GM18517 (cell line): ENCODE measurements around the gene TTLL10.

Experiments
- ATAC-seq: cut with Tn5 transposase; IDR thresholded peaks from one replicate; pipeline ENCODE4 v1.9.1; 2021; ENCODE audit warnings: mild to moderate bottlenecking, moderate library complexity; ENCODE audit not compliant: unreplicated experiment

Gene TTLL10

GRCh38 chr1:1173793-1174415, at the start of gene TTLL10:
TTLL10 (plus strand) TSS chr1:1173880; CDS start chr1:1179216, 5,336 bp downstream.
- ATAC-seq: no peak

- no peak for ATAC-seq
Observed at GRCh38 chr1:1124508-1124785, 49.2 kb upstream of the TTLL10 start.

- no peak for ATAC-seq
Observed at GRCh38 chr1:1124786-1125642, 48.7 kb upstream of the TTLL10 start.

- ATAC-seq: no peak
Observed at GRCh38 chr1:1125945-1126344, 47.7 kb upstream of the TTLL10 start.

GRCh38 chr1:1127551-1128451, 45.9 kb upstream of the TTLL10 start:
- ATAC-seq: no peak

- no peak for ATAC-seq
Observed at GRCh38 chr1:1128454-1129139, 45.1 kb upstream of the TTLL10 start.

GRCh38 chr1:1129381-1129821, 44.3 kb upstream of the TTLL10 start:
- no peak for ATAC-seq

- ATAC-seq: no peak
Observed at GRCh38 chr1:1130206-1131120, 43.2 kb upstream of the TTLL10 start.

- ATAC-seq: no peak
Observed at GRCh38 chr1:1132042-1132950, 41.4 kb upstream of the TTLL10 start.

- no peak for ATAC-seq
Observed at GRCh38 chr1:1132956-1133750, 40.5 kb upstream of the TTLL10 start.

GRCh38 chr1:1134300-1134970, 39.2 kb upstream of the TTLL10 start:
- ATAC-seq: no peak

- no peak for ATAC-seq
Observed at GRCh38 chr1:1135339-1136136, 38.1 kb upstream of the TTLL10 start.

GRCh38 chr1:1136547-1137230, 37.0 kb upstream of the TTLL10 start:
- ATAC-seq: no peak

- ATAC-seq: no peak
Observed at GRCh38 chr1:1137256-1138045, 36.2 kb upstream of the TTLL10 start.

- no peak for ATAC-seq
Observed at GRCh38 chr1:1140673-1141072, 33.0 kb upstream of the TTLL10 start.
